ACC112 (cell line): ENCODE measurements around the gene OR6B1.
"Not testable (repeated sequence)": the region's sequence is repeated elsewhere in the genome, so short reads cannot be mapped to it uniquely, and the experiment has no call there.

Experiments
- H2AFZ ChIP-seq: fragments of 200-600 bp; sonication (generic); one replicate; pipeline ENCODE4 v1.6.0; 2017; ENCODE audit warnings: antibody characterized with exemption, low read length; ENCODE audit not compliant: unreplicated experiment
- H3K27ac ChIP-seq: fragments of 200-600 bp; sonication (generic); 2 replicates; pipeline ENCODE4 v1.5.1; 2014; ENCODE audit warnings: low read depth, mild to moderate bottlenecking, antibody characterized with exemption, low read length, moderate library complexity
- H3K27me3 ChIP-seq: fragments of 200-600 bp; sonication (generic); 2 replicates; pipeline ENCODE4 v1.6.1; 2014; ENCODE audit warnings: mild to moderate bottlenecking, antibody characterized with exemption, low read length, moderate library complexity, mixed read lengths; ENCODE audit not compliant: insufficient read depth
- H3K36me3 ChIP-seq: fragments of 200-600 bp; sonication (generic); 2 replicates; pipeline ENCODE4 v1.6.1; 2016; ENCODE audit warnings: mild to moderate bottlenecking, antibody characterized with exemption, low read length, moderate library complexity, mixed read lengths; ENCODE audit not compliant: insufficient read depth
- H3K4me1 ChIP-seq: fragments of 200-600 bp; sonication (generic); one replicate; pipeline ENCODE4 v1.6.1; 2016; ENCODE audit warnings: low read length, mixed read lengths; ENCODE audit not compliant: insufficient read depth, unreplicated experiment, control insufficient read depth
- H3K4me3 ChIP-seq: fragments of 200-600 bp; sonication (generic); 2 replicates; pipeline ENCODE4 v1.5.1; 2014; ENCODE audit warnings: mild to moderate bottlenecking, low read depth, low read length
- H3K79me2 ChIP-seq: fragments of 200-600 bp; sonication (generic); one replicate; pipeline ENCODE4 v1.6.0; 2016; ENCODE audit warnings: low read length; ENCODE audit not compliant: control insufficient read depth, unreplicated experiment, insufficient read depth

The OR6B1 gene

GRCh38 chr7:144037414-144038035 is 37.4 kb downstream of the OR6B1 start:
- Histone ChIP-seq H3K4me1 (peaks cover 5% of the 10 kb centered on the region), H3K4me3 (no peak overlapping the region), H3K36me3 (no peaks in the 10 kb centered on the region), H3K79me2 (no peaks in the 10 kb centered on the region), H3K27ac (no peak overlapping the region), H3K27me3 (no peaks in the 10 kb centered on the region), H2AFZ (no peak overlapping the region)

DNA sequence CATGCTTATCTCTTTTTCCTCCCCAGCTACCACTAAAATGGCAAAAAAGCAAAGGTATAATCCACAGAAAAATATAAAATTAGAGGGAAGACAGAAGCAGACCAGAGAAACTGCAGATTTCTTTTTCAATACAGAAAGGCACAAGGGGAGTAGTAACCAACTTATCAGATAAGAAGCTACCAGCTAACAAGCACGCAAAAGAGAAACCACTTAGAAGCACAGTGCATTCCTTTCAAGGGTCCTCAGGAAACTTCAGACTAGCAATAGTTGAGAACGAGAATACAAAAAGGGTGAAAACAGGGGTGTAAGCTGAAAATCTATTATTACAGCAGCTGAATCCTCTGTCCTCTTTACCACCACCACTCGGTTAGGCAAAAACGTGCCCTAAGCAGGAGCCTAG is 38.8 kb downstream of the OR6B1 start:
- no peak overlapping the region for H3K4me3 ChIP-seq
- H3K79me2 ChIP-seq = no peaks in the 10 kb centered on the region
- peaks cover 5% of the 10 kb centered on the region for H3K4me1 ChIP-seq
- no peaks in the 10 kb centered on the region for H3K36me3 ChIP-seq
- no peaks in the 10 kb centered on the region for H3K27me3 ChIP-seq
- H2AFZ ChIP-seq = no peak overlapping the region
- H3K27ac ChIP-seq = no peak overlapping the region

DNA sequence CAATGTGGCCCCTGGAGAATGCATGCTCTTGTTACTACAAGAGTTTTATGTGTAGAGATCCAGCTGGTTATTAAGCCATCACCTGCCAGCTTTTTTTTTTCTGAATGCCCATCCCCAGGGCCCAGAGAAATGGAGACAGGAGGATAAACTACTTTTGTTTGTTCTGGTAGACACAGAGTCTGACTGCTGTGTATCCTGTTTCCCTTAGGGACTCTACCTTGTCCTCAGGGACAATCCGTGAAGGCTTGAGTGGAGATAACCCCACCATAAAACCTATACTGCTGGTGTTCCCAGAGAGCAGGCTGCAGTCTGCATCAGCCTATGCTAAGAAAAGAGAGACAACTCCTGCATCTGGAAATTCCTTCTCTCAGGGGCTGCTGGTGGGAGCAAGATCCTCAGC is 48.5 kb downstream of the OR6B1 start, which contains the start of gene OR2A5:
OR2A5 (plus strand) TSS at position 301 of the 400 bp plus-strand sequence. CDS start 1,454 bp downstream, outside the sequence.
- no peak within 1 kb of the TSS for H2AFZ ChIP-seq
- H3K4me3 ChIP-seq = no peak within 1 kb of the TSS
- no peaks in the 10 kb centered on the region for H3K4me1 ChIP-seq
- peaks cover 11% of the 10 kb centered on the region for H3K27me3 ChIP-seq
- H3K36me3 ChIP-seq = no peaks in the 10 kb centered on the region
- no peaks in the 10 kb centered on the region for H3K79me2 ChIP-seq
- H3K27ac ChIP-seq = no peak within 1 kb of the TSS

DNA sequence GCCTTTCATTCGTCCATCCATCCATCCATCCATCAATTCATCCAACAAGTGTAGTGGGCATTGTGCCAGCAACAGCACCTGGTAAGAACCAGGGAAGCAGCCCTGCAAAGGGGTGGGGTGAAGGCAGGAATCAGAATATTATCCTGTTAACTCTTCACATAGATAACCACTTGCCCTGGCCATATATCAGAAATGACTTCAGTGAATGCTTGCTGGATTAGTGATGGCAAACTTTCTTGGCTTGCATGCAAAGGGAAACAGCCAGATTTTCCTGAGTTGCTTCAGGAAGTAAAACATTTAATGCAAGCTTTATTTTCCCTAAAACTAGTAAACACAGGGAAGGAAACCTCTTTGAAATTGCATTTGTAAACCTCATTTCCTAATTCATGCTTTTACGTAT is 49.4 kb downstream of the OR6B1 start:
- no peak overlapping the region for H3K27ac ChIP-seq
- H2AFZ ChIP-seq = no peak overlapping the region
- no peaks in the 10 kb centered on the region for H3K36me3 ChIP-seq
- no peaks in the 10 kb centered on the region for H3K79me2 ChIP-seq
- H3K4me1 ChIP-seq = no peaks in the 10 kb centered on the region
- H3K27me3 ChIP-seq = peaks cover 11% of the 10 kb centered on the region
- H3K4me3 ChIP-seq = no peak overlapping the region

DNA sequence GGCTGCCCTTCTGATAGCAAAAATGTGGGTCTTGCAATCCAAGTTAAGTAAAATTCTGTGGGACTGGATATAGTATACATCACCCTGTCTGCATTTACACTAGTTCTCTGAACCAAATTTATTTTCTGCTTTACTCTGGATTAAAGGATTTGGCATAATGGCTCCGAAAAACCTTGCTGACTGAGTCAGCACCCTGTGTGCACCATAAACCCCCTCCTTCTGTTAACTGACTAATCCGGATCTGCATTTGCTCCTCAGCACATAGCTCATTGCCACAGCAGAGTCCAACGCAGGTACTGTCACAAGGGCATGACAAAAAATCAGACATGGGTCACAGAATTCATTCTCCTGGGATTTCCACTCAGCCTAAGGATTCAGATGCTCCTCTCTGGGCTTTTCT is 50.0 kb downstream of the OR6B1 start:
- Histone ChIP-seq H3K4me3 (no peak overlapping the region), H3K27me3 (peaks cover 11% of the 10 kb centered on the region), H3K36me3 (no peaks in the 10 kb centered on the region), H3K27ac (no peak overlapping the region), H3K79me2 (no peaks in the 10 kb centered on the region), H3K4me1 (no peaks in the 10 kb centered on the region), H2AFZ (no peak overlapping the region)

GRCh38 chr7:144050884-144051283 is 50.8 kb downstream of the OR6B1 start:
- H3K36me3 ChIP-seq, H3K4me3 ChIP-seq, H3K79me2 ChIP-seq, H3K27ac ChIP-seq, H3K4me1 ChIP-seq, H2AFZ ChIP-seq: not testable (repeated sequence)
- peaks cover 11% of the 10 kb centered on the region for H3K27me3 ChIP-seq

DNA sequence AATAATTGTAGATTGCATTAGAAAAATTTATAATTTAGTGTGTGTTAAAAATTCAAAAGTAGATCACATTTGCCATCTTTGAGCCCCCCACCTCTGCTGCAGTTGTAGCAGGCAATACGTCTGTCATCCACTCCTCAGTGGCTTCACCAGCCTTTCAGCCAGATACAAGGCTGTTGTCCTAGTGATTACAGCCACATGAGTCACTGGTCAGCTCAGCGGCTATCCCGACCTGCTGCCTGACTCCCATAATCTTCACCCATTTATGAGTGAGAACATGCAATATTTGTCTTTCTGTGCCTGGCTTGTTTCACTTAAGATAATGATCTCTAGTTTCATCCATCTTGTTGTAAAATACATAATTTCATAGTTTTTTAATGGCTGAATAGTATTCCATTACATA is 57.8 kb downstream of the OR6B1 start:
- Histone ChIP-seq H2AFZ (no peak overlapping the region), H3K36me3 (no peaks in the 10 kb centered on the region), H3K4me1 (no peaks in the 10 kb centered on the region), H3K79me2 (no peaks in the 10 kb centered on the region), H3K27me3 (no peaks in the 10 kb centered on the region), H3K27ac (no peak overlapping the region), H3K4me3 (no peak overlapping the region)
